ENCODE results near the gene FOCAD. TPM values are rescaled to one million over a fixed set of nuclear protein-coding genes. Genes with fewer than 3 reads are reported as not detected.

The FOCAD gene
- polyA plus RNA-seq, 4 donors = 24.7 to 36.1 (median 29.6) TPM

DNA sequence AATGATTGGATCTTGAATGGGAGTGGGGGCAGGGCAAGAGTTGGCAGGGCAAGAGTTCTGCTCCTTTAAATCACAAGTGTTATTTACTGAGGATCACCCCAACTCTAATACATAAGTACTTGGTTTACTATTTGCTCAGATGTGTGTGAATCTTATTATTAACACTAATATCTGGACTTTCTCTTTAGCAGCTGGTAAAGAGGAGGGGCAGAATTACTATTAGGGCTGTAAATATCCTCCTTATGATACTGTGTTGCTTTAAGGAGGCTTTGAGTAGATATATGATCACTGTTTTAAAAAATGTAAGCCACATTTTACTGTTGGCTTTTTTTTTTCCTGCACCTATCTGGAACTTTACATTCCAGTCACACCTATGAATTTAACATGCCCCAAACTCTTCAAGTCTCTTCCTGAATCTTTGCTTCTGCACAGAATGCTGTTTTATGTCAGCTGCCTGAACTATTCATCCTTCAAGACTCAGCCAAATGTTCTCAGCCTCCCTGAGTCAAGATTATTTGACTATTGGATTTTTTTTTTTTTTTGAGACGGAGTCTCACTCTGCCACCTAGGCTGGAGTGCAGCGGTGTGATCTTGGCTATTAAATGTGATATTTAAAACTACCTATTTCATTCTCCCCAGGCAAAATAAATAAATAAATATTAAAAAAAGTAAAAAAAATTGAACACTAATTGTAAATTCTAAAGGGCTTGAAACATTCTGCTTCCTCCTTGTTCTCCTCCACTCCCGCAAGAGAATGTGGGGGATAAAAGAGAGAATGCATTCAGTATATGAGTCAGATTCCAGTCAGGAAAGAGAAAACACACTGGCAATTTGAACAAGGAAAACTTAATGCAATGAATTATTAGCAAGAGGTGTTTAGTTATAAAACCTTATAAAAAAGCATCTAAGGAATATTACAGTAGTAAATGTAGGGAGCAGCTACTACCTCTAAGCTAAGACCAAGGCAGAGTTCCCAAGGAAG, 99.3 kb downstream of the FOCAD start:
- DNase-seq (ENCODE audit: low read depth in 4 of 4, low spot score in 2 of 4) = no peak

DNA sequence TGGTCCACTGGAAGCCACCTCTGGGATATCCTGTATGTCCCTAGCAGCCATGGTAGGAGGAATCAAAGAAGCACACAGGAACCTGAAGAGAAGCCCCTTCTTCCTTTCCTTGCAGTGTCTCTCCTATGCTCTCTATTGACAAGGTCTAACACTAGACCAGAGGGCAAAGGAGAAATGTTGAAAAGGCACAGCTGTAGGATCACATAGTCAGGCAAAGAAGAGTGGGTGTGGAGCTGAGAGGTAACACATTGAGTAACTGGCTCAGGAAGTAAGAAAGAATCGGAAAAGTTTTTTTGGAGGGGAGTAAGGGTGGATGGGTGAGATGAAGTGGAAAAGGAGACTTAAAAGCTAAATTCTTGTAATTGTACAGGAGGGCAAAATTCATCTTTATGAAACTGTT, 100.1 kb downstream of the FOCAD start:
- DNase-seq (ENCODE audit: low read depth in 4 of 4, low spot score in 2 of 4) = no peak

DNA sequence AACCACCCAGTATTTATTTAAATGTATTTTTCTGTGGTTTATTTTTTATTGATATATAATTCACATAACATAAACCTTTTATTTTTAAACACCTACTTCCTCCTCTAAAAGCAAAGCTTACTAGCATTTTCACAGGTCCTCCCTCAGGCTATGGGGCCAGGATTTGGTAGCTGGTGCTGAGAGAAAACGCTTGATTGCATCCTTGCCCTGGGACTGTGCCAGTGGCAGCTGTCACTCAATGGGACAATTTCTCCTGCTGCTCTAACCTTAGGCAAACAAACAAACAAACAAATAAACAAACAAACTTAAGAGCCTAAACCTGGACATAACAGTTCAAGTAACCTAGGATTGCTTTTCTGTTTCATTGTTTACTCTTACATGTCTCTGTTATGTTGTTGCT, 102.7 kb downstream of the FOCAD start:
- DNase-seq (ENCODE audit: low read depth in 4 of 4, low spot score in 2 of 4) = no peak

DNA sequence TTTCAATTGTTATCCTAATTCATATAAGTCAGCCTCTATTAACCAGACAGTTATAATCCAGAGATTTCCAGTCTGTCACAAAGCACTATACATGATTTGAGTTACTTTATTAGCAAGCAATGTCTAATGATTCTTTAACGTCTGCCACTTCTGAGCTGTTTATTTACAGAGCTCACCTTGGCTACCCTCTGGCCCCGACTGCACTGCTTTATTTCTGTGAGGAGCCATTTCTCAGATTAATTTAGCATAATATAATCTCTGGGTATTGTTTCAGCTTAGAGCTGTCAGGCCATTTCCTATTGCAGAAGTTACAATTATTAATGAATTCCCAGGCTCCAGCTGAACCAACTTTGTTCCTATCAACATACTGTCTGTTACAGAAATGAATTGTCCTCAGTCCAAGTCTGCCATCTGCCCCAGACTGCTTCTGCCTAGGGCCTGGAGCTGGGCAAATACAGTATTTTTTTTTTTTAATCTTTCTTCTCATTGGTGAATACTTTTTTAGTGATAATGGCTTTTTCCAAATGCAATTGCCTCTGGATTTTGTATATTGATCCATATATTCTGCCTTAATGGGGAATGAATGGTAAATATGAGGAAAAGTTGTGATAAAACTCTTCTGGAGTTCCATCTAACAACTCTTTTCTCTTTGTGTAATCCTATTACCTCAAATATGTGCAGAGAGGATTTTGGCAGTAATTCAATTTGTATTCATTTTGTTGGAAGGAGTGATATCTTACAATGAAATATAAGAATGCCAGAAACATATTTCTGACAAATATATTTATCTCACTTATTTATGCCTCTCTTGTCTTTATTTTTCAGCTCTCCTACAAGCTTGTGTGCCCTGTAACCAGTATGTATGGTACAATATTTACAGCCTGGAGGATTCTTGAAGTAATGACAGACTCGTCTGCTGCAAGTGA, 104.7 kb downstream of the FOCAD start:
- no peak for DNase-seq (ENCODE audit: low read depth in 4 of 4, low spot score in 2 of 4)

DNA sequence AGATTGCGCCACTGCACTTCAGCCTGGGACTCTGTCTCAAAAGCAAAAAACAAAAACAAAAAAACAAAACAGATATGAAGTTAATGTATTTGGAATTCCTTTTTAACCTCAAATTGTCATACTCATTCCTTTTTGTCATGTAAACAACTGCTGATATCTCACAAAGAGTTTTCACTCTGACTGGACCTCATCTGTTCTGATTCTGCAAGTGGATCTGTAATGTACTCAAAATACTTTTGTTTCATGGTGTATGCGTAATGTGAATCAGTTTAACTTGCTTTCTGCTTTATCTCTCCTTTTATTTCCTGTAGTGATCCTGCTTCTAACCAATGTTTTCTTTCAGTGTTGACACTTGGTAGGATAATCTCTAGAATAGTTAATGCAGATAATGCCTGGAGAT, 106.7 kb downstream of the FOCAD start:
- DNase-seq (ENCODE audit: low read depth in 4 of 4, low spot score in 2 of 4) = no peak

DNA sequence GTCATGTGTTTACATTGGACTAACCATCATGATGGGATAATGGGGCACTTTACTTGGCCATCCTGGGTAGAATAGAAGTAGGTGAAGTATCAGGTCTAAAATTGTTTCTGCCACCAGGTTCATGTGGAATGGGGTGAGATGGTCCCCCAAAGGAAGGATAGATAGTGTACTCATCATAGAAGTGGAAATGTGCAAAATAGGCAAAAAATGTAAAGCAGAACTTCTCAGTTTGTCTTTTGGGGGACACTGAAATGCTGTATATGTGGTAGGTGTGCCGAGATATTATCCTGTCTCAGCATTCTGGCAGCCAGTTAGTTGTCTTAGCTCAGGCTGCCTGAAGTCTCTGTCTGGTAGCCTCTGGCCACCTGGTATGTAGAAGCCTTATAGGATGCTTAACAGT, 107.6 kb downstream of the FOCAD start:
- no peak for DNase-seq (ENCODE audit: low read depth in 4 of 4, low spot score in 2 of 4)

DNA sequence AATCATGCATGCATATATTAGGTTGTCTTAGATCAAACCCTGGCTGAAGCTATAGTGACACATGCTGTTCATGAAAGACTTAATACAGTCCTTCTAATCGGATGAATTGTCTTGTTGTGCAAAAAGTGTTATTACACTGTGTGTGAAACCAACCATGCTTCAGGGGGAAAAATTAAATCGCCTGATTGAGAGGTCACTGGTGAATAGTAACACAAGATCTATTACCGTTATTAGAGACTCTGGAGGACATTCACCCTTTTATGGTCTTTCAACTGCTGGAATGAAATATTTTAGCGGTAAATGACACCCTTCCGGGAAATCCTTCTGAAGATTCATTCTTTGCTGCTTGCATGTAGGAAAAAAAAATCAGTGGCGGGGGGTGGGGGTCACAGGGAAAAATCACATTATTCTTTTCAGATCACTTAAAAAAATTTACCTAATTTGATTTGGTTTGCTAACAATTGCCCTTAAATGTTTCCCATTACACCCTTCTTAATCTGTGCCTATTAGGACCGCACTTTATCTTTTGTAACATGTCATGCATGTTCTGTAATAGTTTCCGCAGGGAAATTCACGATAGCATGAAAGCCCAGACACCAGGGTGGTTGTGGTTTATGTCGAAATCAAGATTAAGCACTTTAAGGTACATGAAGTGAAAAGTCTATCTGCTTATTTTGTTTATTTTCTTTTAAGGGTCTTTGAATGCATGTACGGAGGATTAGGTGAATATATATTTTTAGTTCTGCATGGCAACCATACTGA, 120.6 kb downstream of the FOCAD start:
- DNase-seq (ENCODE audit: low read depth in 4 of 4, low spot score in 2 of 4) = no peak

DNA sequence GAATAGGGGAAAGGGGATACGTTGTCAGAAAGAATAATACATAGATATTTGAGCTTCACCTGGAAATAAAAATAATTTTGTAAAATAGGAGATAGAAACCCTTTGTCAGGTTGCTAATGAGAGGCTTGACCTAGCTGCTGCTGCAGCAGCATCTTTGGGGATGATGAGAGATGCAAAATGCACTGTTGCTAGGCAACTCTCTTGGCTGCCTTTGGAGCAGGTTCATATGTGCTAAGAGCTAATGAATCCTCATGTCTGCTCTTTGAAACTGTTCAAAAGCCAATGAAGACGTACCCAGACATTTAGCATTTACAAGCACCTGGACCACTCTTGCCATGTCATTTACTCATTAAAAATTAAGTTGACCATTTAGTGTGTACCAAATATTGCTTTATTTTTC, 121.7 kb downstream of the FOCAD start:
- no peak for DNase-seq (ENCODE audit: low read depth in 4 of 4, low spot score in 2 of 4)

DNA sequence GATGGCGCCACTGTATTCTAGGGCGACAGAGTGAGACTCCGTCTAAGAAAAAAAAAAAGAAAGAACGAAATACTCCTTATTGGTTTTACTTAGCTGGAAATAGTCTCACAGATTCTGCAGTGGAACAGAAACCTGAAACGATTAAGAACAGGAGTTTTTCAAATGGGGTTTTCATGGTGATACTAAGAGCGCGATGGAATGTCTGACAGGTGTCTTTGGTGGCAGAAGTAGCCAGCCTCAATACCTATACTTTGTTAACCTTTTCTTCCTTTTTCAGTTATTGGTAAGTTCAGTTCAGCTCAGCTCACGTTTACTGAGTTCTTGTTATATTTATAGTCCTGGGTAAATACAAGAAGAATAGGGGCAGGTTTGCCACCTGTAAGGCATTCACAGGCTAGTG, 123.9 kb downstream of the FOCAD start:
- DNase-seq (ENCODE audit: low read depth in 4 of 4, low spot score in 2 of 4) = no peak

DNA sequence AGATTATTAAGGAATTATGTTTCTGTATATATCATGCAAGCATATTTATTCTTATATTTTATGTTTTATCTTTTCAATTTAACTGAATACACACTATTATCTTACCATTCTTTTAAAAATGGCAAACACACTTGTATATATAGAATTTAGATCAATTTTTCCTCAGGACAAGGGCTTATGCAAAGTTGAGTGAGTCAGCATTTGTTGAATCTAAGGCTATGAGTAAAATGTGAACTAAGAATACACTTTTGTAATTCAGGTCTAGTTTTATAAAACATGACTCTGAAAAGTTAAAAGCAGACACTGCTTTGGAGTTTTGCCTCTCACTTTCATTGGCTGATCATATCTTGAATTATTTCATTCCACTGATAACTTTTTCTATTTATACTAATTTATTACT, 127.8 kb downstream of the FOCAD start:
- no peak for DNase-seq (ENCODE audit: low read depth in 4 of 4, low spot score in 2 of 4)

DNA sequence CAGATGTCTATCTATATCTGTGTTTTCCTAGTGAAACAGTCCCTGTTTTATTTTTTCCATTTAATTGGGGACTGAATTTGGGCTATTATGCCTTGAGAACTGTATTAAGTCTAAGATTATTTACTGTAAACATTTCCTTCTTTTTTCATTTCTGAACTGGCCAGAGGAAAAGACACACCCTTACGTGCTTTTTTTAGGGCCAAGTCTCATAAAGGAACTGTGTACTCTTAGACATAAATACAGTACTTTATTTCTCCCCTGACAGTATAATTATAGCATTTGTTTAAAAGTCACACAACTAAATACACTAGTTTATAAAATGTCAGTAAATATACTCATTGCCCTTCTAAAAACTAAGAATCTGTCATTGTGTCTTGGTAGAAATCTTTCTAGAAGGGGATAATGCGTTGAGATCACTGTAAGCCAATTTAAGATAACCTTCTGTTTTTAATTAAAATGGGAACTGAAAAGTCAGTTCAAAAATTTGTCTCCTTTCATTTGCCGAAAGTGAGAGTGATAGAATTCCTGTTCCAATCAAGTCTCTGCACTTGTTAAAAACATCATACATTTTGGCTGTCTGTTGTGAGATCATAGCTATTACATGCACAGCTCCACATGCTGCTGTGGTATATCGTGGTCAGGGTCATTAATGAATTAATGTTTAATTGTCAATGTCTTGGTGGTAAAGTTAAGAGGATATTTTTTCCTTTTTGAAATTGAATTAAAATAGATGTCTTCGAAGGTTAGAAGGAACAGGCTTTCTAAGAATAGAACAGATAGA, 132.1 kb downstream of the FOCAD start:
- no peak for DNase-seq (ENCODE audit: low read depth in 4 of 4, low spot score in 2 of 4)

DNA sequence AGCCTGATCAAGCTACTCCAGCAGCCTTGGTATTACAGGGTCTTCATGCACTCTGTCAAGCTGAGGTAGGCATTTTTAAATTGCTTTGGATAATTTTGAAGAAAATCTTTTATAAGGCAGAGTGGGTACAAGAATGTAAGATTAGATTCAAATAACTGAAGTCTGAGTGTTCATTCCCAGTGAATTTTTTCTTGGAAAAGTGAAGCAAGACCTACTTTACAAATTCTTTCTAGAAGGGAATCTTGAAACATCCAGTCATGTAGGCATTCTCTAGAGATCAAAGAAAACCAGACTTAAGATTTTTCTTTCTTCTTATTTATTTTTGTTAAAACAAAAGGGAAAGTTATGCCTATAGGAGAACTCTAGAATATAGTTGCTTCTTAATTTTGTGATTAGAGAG, 139.0 kb downstream of the FOCAD start:
- DNase-seq (ENCODE audit: low read depth in 4 of 4, low spot score in 2 of 4) = no peak

DNA sequence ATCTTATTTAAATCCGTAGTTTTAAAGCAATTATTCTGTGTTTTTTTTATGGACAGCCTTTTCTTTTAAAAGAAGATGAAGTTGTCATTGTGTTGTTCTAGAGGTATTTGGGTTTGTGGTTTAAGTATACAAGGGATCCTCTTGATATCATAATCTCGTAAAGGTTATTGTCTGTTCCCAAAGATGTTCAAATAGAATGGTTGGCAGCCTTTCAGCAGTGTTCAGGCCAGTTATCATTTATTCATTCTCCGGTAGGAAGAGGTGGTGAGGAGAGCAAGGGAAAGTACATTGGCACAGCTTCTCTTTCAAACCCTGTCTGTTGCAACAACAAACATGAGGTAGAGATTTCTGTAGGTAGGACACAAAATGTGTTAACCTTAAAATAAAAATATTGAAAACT, 147.0 kb downstream of the FOCAD start:
- no peak for DNase-seq (ENCODE audit: low read depth in 4 of 4, low spot score in 2 of 4)

DNA sequence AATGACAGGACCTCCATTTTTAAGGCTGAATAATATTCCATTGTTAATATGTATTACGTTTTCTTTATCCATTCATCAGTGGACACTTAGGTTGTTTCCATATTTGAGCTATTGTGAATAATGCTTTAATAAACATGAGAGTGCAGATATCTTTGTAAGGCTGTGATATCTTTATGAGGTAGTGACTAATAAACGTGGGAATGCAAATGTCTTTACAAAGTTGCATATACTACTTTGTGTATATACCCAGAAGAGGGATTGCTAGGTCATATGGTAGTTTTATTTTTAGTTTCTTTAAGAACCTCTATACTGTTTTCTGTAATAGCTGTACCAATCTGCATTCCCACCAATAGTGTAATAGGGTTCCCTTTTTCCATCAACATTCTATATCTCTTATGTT, 148.7 kb downstream of the FOCAD start:
- DNase-seq (ENCODE audit: low read depth in 4 of 4, low spot score in 2 of 4) = no peak

DNA sequence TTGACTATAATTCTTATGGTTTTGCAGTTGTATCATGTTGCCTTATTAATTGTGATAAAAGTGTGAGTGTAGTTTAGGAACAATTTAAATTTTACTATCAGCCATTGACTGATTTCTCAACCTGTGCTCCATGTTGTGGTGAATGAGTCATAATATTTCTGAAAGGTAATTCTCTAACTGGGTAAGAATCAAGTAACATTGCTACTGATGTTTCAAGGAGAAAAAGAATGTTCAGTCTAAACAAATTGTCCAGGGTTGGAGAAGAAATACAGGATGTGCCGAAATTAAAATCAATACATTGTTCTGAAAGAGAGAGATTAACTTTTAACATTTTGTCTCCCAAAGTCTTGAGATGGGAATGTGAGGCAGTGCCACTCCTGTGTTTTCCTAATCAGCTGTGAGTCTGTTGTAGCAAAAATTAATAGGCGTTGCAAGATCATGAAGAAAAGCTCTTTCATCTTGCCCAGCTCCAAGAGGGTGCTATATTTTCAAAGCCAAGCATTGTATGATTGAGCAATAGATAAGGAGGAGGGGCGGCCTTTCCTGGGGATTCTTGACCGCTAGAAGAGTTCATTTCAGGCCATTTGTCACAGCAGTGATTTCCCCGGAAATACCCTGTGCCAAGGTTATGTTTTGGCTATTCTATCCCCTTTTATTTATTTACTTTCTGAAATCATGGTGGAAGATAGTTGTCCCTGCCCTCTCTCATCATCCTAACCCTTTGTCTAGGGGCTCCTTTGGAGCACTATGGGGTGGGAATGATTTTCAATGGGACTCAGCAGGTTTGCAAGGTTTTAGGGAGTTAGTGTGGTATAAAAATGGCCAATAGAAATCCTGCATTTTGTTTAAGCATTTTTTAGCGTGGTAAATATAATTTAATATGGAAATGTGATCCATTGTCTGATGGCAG, 151.6 kb downstream of the FOCAD start:
- DNase-seq (ENCODE audit: low read depth in 4 of 4, low spot score in 2 of 4) = peak in 1 of 4 donors; percentile 3

DNA sequence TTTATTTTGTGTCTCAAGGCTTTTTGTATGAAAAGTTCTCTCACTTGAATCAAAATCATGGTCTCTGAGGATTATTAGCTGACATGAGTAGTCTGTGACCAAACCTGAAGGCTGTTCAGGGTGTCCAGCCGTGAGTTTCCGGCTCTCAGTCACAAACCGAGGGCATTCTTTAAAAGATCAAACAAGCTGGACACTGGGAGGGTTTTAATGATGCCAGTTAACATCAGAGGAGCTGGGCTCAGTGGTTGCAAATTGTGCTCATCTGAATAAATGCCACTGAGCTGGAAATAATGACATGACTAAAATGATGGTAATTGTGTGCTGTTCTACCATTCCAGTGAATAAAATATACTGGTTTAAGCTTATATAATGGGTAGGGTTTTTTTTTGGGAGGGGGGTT, 153.1 kb downstream of the FOCAD start:
- DNase-seq (ENCODE audit: low read depth in 4 of 4, low spot score in 2 of 4) = no peak

DNA sequence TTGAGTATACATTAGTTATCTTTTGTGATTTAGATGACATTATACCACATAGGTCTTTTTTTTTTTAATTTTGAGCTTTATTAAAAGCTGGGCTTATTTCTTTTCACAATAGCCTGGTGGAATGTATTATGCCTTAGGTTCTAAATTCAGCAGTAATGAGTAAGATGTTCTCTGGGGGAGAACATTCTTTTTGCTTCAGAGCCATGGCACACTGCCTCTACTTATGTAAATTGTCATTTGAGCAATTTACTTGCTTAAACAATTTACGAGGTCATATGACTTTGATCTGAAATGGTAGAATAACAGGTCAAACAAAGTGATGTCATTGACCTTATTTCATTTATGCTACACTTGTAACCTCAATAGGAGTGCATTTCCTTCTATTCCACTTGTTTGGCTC, 154.2 kb downstream of the FOCAD start:
- DNase-seq (ENCODE audit: low read depth in 4 of 4, low spot score in 2 of 4) = no peak

DNA sequence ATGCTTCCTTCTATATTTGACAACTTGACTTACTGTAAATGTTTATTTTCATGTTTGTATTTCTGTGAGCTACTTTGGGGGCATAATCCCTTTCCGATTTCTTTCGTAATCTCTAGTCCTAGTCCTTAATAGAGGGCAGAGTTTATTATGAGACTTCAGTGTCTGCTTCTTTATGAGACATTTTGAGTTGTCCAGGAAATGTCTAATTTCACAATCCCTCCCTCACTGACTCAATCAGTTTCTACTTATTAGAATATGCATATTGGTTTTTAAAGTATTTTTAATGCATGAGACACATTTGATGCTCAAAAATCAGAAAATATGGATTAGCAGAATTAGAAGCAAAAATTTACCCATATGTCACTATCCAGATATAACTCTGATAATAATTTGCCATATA, 160.9 kb downstream of the FOCAD start:
- DNase-seq (ENCODE audit: low read depth in 4 of 4, low spot score in 2 of 4) = no peak

DNA sequence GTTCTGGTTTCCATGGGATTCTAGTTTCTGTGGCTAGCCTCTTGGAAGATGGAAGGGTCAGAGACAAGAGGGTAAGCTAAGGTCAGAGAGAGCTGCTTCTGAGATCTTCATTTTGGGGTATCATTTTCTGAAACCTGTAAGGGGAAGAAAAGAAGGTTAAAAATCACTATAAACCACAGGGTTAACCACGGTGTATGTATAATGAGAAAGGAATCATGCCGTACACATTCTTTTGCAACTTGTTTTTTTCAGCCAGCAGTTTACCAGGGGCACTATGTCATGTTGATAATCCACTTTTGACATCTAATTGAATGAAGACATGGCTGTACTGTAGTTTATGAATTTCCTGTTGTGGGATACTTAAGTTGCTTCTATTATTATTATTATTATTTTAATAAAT, 164.4 kb downstream of the FOCAD start:
- no peak for DNase-seq (ENCODE audit: low read depth in 4 of 4, low spot score in 2 of 4)
